HEK293 (cell line): ENCODE results near the gene C11orf98.

Experiments
- CTCF ChIP-seq: fragments of 450-650 bp; formaldehyde crosslinking; IDR thresholded peaks from 2 replicates; pipeline ENCODE4 v1.5.1; 2016; ENCODE audit warnings: missing biosample characterization, missing genetic modification characterization
- IKZF3 ChIP-seq: fragments of 450-650 bp; IDR thresholded peaks from 2 replicates; pipeline ENCODE4 v1.5.0; 2018; ENCODE audit warnings: missing biosample characterization, mild to moderate bottlenecking, missing genetic modification characterization, moderate library complexity
- KLF1 ChIP-seq: fragments of 450-650 bp; formaldehyde crosslinking; IDR thresholded peaks from 2 replicates; pipeline ENCODE4 v1.5.1; 2016; ENCODE audit warnings: missing biosample characterization, missing genetic modification characterization
- MEIS1 ChIP-seq: sonication (generic); formaldehyde crosslinking; IDR thresholded peaks from 2 replicates; pipeline ENCODE4 v1.8.1; 2022; ENCODE audit warnings: missing genetic modification reagents, mild to moderate bottlenecking, borderline replicate concordance
- PRDM1 ChIP-seq: fragments of 450-650 bp; formaldehyde crosslinking; IDR thresholded peaks from 2 replicates; pipeline ENCODE4; 2016; ENCODE audit warnings: missing biosample characterization, missing genetic modification characterization
- TSHZ1 ChIP-seq: fragments of 450-650 bp; formaldehyde crosslinking; IDR thresholded peaks from 2 replicates; pipeline ENCODE4 v1.5.1; 2016; ENCODE audit warnings: missing biosample characterization, missing genetic modification characterization, borderline replicate concordance
- ZBTB20 ChIP-seq: fragments of 450-650 bp; formaldehyde crosslinking; IDR thresholded peaks from 2 replicates; pipeline ENCODE4 v1.5.1; 2016; ENCODE audit warnings: missing biosample characterization, missing genetic modification characterization
- ZFHX2 ChIP-seq: fragments of 450-650 bp; formaldehyde crosslinking; conservative IDR thresholded peaks from 2 replicates; pipeline ENCODE4 v1.5.1; 2016; ENCODE audit warnings: missing biosample characterization, missing genetic modification characterization
- ZFP37 ChIP-seq: fragments of 450-650 bp; formaldehyde crosslinking; IDR thresholded peaks from 2 replicates; pipeline ENCODE4 v1.5.1; 2016; ENCODE audit warnings: missing biosample characterization, missing genetic modification characterization
- ZNF2 ChIP-seq: fragments of 450-650 bp; formaldehyde crosslinking; IDR thresholded peaks from 2 replicates; pipeline ENCODE4 v1.5.1; 2016; ENCODE audit warnings: missing biosample characterization, missing genetic modification characterization
- ZNF211 ChIP-seq: fragments of 450-650 bp; formaldehyde crosslinking; IDR thresholded peaks from 2 replicates; pipeline ENCODE4 v1.5.1; 2016; ENCODE audit warnings: low read depth, missing biosample characterization, missing genetic modification characterization
- ZNF248 ChIP-seq: fragments of 450-650 bp; formaldehyde crosslinking; IDR thresholded peaks from 2 replicates; pipeline ENCODE4 v1.5.1; 2017; ENCODE audit warnings: missing biosample characterization, missing genetic modification characterization
- ZNF302 ChIP-seq: fragments of 450-650 bp; formaldehyde crosslinking; IDR thresholded peaks from 2 replicates; pipeline ENCODE4 v1.5.1; 2016; ENCODE audit warnings: missing biosample characterization, missing genetic modification characterization, low read depth
- ZNF501 ChIP-seq: fragments of 450-650 bp; formaldehyde crosslinking; IDR thresholded peaks from 2 replicates; pipeline ENCODE4 v1.5.1; 2016; ENCODE audit warnings: missing biosample characterization, missing genetic modification characterization
- ZNF518A ChIP-seq: fragments of 450-650 bp; formaldehyde crosslinking; conservative IDR thresholded peaks from 2 replicates; pipeline ENCODE4 v1.5.1; 2016; ENCODE audit warnings: low read depth, missing biosample characterization, missing genetic modification characterization
- ZNF529 ChIP-seq: fragments of 450-650 bp; formaldehyde crosslinking; IDR thresholded peaks from 2 replicates; pipeline ENCODE4 v1.5.1; 2017; ENCODE audit warnings: missing genetic modification characterization, missing biosample characterization; ENCODE audit not compliant: insufficient replicate concordance
- ZNF548 ChIP-seq: fragments of 450-650 bp; formaldehyde crosslinking; IDR thresholded peaks from 2 replicates; pipeline ENCODE4 v1.5.1; 2016; ENCODE audit warnings: missing biosample characterization, missing genetic modification characterization
- ZNF555 ChIP-seq: fragments of 450-650 bp; formaldehyde crosslinking; conservative IDR thresholded peaks from 2 replicates; pipeline ENCODE4 v1.5.1; 2017; ENCODE audit warnings: missing biosample characterization, mild to moderate bottlenecking, missing genetic modification characterization, inconsistent platforms
- ZNF561 ChIP-seq: fragments of 450-650 bp; IDR thresholded peaks from 2 replicates; pipeline ENCODE4 v1.5.1; 2018; ENCODE audit warnings: missing biosample characterization, missing genetic modification characterization, borderline replicate concordance
- ZNF596 ChIP-seq: fragments of 450-650 bp; IDR thresholded peaks from 2 replicates; pipeline ENCODE4 v1.5.0; 2018; ENCODE audit warnings: missing biosample characterization, mild to moderate bottlenecking, missing genetic modification characterization, moderate library complexity
- ZNF610 ChIP-seq: fragments of 450-650 bp; formaldehyde crosslinking; IDR thresholded peaks from 2 replicates; pipeline ENCODE4 v1.5.1; 2016; ENCODE audit warnings: missing biosample characterization, missing genetic modification characterization, borderline replicate concordance
- ZNF658 ChIP-seq: fragments of 450-650 bp; formaldehyde crosslinking; IDR thresholded peaks from 2 replicates; pipeline ENCODE4; 2016; ENCODE audit warnings: missing biosample characterization, missing genetic modification characterization
- ZNF76 ChIP-seq: fragments of 450-650 bp; formaldehyde crosslinking; IDR thresholded peaks from 2 replicates; pipeline ENCODE4; 2016; ENCODE audit warnings: low read depth, missing biosample characterization, missing genetic modification characterization, borderline replicate concordance
- ZNF791 ChIP-seq: fragments of 450-650 bp; formaldehyde crosslinking; IDR thresholded peaks from 2 replicates; pipeline ENCODE4 v1.5.1; 2016; ENCODE audit warnings: missing biosample characterization, missing genetic modification characterization
- ZNF843 ChIP-seq: fragments of 450-650 bp; formaldehyde crosslinking; IDR thresholded peaks from 2 replicates; pipeline ENCODE4 v1.5.1; 2016; ENCODE audit warnings: missing biosample characterization, missing genetic modification characterization
- ZSCAN5A ChIP-seq: fragments of 450-650 bp; formaldehyde crosslinking; IDR thresholded peaks from 2 replicates; pipeline ENCODE4 v1.5.1; 2016; ENCODE audit warnings: missing biosample characterization, missing genetic modification characterization
- ZXDB ChIP-seq: fragments of 450-650 bp; formaldehyde crosslinking; IDR thresholded peaks from 2 replicates; pipeline ENCODE4 v1.5.1; 2016; ENCODE audit warnings: missing biosample characterization, missing genetic modification characterization

The C11orf98 gene

GRCh38 chr11:62678770-62679696 lies 14.0 kb upstream of the C11orf98 start, which contains the start of gene UBXN1 (continued):
- TF ChIP-seq TSHZ1 (tag by site-specific recombination) (no peak), ZNF610 (tag by site-specific recombination) (no peak), ZNF76 (peak; percentile 73; the same call in 1 of the 2 replicates), ZFP37 (tag by site-specific recombination) (0 out of 2 replicates have a peak, but pooled peaks have one; percentile 52), KLF1 (peak; percentile 19; the same call in 1 of the 2 replicates), ZNF561 (tag by site-specific recombination) (peak; percentile 66; the same call in 1 of the 2 replicates), ZNF211 (tag by site-specific recombination) (no peak), ZNF548 (no peak), ZNF529 (no peak), ZFHX2 (tag by site-specific recombination) (peak; percentile 94), ZNF518A (tag by site-specific recombination) (peak; percentile 85), ZNF302 (tag by site-specific recombination) (no peak), CTCF (no peak), ZBTB20 (tag by site-specific recombination) (peak; percentile 26; the same call in 1 of the 2 replicates), ZXDB (tag by site-specific recombination) (peak; percentile 73), ZNF843 (tag by site-specific recombination) (no peak; the same call in 1 of the 2 replicates), IKZF3 (tag by site-specific recombination) (peak; percentile 62), ZNF596 (tag by site-specific recombination) (peak; percentile 56; the same call in 1 of the 2 replicates), ZNF791 (tag by site-specific recombination) (no peak), PRDM1 (no peak), ZNF501 (tag by site-specific recombination) (peak; percentile 74; the same call in 1 of the 2 replicates), ZNF555 (tag by site-specific recombination) (no peak), ZNF658 (tag by site-specific recombination) (no peak), MEIS1 (CRISPR knock-in tag) (no peak), ZNF248 (tag by site-specific recombination) (no peak), ZSCAN5A (tag by site-specific recombination) (no peak), ZNF2 (tag by site-specific recombination) (peak; percentile 58; the same call in 1 of the 2 replicates)
